Sigmoid colon (tissue), 4 donors: ENCODE results near the gene PPP6R3.

Source experiments
- CTCF ChIP-seq, 4 experiments: fragments of 450-650 bp in 3 of 4; fragments of 200-600 bp in 1 of 4; IDR thresholded peaks; one replicate each; pipeline ENCODE4 v1.5.1; 2016 to 2019; ENCODE audit warnings: antibody characterized with exemption in 4 of 4, mild to moderate bottlenecking in 3 of 4, moderate library complexity in 2 of 4
- EP300 ChIP-seq, 4 donors: sonication (generic); formaldehyde crosslinking; IDR thresholded peaks; one replicate each; pipeline ENCODE4 v1.6.1; 2017; ENCODE audit warnings: antibody characterized with exemption in 4 of 4
- POLR2A ChIP-seq, 2 donors: fragments of 450-650 bp; IDR thresholded peaks; one replicate each; pipeline ENCODE4 v1.6.1; 2016; ENCODE audit warnings: antibody characterized with exemption in 2 of 2, mild to moderate bottlenecking in 2 of 2, moderate library complexity in 2 of 2

DNA sequence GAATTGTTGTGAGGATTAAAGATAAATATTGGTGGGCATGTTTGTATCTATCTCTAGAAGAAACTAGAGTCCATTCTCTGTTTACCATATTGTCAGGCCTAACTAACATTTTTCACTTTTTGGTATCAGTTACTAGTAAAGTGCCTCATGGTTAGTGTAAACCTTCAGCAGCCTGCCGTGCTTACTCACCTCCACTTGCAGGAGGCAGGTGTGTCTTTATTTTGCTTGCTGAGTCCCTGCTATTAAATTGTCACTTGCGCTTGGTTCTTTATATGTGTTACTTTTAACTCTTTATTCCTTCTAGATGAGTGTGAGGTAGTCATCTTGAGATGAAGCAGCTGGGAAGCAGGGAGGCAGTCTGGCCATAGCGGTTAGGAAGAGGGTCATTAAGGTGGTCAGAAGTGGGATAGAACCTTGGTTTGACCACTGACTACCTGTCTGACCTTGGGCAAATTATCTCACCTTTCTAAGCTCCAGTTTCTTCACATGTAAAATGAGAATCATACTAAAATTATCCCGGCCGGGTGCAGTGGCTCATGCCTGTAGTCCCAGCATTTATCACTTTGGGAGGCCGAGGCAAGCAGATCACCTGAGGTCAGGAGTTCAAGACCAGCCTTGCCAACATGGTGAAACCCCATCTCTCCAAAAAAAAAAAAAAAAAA is 21.2 kb downstream of the PPP6R3 start:
- TF ChIP-seq CTCF (IDR thresholded peaks at IDR 0.05) (no peak), POLR2A (IDR thresholded peaks at IDR 0.05) (no peak), EP300 (IDR thresholded peaks at IDR 0.05) (no peak)
